AG08395 (cell line): ENCODE results near the gene ABI1.
"Not testable (repeated sequence)": the region's sequence is repeated elsewhere in the genome, so short reads cannot be mapped to it uniquely, and the experiment has no call there.

Experiments used
- DNase-seq: peaks from one replicate; pipeline ENCODE4 v3.0.0; 2012; ENCODE audit warnings: mixed read lengths, low spot score

ABI1 gene

DNA sequence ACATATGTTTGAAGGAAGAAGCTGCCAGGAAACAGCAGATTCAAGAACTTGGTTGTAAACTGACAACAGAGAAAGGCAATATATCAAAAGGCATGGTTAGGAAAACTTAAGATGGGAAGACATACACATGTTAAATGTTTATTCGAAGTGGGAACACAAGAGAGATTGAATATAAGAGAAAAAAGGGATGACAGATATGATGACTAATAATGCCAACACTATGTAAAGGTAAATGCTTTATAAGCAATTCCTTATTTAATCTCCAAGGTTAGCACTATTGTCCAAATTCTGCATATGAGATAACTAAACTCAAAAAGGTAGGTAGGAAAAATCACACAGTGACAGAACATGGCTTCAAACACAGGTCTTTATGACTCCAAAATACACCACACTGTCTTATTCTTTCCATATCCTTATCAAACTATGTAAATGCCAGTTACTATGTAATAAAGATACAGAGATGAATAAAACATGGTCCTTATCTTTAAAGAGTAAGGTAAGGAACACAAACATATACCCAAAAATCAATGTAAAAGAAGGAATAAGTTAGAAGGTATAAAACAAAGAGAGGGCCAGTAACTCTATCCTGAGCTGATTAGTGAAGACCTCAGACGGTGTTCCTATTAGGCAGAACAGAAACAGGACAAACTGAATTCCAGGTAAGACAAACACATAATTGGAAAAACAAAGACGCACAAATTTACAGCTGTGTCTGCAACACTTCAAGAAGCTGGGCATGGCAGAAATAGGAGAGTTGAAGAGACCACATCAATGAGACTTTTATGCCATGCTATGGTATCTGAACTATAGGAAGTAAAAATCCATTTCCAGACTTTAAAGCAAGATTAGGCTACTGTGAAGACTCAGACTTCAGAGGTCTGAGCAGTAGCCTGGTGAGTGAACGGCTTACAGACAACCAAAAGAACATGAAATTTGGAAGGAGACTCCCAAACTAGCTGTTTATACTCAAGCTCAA lies 56.1 kb downstream of the ABI1 start:
- no peak for DNase-seq

DNA sequence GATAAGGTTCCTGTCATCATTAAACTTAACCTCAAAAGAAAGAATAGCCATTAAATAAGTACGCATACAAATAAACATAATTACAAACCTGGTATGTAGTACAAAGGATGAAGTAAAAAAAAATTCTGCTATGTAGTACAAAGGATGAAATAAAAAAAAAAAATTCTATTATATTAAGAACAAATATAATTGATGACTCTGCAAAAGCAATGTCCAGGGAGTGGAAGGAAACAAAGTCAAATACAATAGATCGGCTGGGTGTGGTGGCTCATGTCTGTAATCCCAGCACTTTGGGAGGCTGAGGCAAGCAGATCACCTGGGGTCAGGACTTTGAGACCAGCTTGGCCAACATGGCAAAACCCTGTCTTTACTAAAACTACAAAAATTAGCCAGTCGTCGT lies 56.9 kb downstream of the ABI1 start:
- DNase-seq: no peak

DNA sequence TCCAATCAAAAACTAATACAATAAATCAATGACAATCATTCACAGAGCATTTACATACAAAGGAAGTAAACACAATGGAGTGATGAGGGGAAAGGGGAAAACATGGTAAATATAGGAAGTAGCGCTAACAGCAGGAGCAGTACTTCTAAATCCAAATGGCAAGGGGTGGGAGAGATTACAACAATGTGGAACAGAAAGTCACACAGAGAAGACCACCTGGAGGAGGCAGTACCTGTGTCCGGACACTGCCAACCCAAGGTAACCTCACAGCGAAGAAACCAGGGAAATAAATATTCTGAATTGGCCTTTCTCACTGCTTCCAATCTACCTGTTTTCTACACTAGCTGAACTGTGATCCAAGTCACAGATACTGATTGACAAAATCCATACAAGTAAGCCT lies 58.2 kb downstream of the ABI1 start:
- DNase-seq: no peak

DNA sequence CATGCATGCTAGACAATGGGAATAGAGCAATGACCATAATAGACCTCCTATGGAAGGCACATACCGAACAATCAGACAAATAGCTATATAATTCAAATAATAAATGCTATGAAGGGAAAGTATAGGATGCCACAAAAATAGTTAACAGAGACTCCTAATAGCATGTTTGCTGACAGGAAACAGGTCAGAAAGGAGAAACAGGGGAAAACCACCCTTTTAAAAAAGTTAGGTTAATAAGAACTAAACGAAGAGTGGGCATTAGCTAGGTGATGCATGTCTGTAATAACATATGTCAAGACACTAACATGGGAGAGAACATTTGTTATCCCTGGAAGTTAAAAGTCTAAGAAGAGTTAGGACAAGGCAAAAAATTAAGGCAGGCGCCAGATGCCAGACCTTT lies 58.9 kb downstream of the ABI1 start:
- DNase-seq: no peak

DNA sequence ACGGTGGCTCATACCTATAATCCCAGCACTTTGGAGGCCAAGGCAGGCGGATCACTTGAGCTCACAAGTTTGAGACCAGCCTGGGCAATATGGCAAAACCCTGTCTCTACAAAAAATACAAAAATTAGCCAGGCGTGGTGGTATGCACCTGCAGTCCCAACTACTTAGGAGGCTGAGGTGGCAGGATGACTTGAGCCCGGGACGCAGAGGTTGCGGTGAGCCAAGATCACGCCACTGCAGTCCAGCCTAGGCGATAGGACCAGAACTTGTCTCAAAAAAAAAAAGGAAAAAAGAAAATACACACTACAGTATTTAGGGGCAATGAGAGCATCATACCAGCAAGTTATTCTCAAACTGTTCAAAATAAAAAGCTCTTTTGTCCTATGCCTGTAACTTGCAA lies 59.5 kb downstream of the ABI1 start:
- no peak for DNase-seq

DNA sequence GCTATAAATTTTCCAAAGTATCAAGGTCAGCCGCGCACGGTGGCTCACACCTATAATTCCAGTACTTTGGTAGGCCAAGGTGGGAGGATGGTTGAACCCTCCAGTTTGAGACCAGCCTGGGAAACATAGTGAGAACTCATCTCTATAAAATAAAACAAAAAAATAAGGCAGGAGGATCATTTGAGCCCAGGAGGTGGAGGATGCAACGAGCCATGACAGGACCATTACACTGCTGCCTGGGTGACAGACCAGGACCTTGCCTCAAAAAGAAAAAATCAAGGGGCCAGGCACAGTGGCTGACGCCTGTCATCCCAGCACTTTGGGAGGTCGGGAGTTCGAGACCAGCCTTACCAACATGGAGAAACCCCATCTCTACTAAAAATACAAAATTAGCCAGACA lies 60.3 kb downstream of the ABI1 start:
- DNase-seq: no peak

DNA sequence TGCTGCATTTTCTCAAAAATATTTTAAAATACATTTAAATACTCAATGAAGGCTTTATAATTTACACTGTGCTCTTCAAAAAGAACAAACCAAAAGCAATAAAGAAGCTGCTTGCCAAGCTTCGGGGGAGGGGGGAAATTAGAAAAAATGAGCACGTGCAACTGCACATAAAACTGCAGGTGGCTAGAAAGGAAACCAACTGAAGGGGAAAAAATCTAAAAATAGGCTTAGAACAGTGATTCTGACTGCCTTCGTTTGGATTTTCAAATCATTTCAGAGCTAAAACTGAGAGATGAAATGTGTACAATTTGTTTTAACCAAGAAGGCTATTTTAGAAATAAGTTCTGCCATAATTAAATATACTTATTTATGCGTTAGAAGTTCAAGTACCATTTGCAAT lies 61.4 kb downstream of the ABI1 start:
- no peak for DNase-seq

DNA sequence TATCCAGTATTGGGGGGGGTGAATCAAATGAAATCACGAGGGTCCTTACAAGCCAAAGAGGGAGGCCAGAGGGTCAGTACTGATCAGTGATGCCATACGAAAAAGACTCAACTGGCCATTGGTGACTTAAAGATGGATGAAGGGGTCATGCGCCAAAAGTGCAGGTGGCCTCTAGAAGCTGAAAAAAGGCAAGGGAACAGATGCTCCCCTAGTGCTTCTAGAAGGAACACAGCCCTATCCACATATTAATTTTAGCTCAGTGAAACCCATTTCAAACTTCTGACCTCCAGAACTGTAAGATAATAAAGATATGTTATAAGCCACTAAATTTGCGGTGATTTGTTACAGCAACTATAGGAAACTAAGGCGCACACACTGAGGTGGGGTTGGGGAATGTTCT lies 62.5 kb downstream of the ABI1 start:
- no peak for DNase-seq

DNA sequence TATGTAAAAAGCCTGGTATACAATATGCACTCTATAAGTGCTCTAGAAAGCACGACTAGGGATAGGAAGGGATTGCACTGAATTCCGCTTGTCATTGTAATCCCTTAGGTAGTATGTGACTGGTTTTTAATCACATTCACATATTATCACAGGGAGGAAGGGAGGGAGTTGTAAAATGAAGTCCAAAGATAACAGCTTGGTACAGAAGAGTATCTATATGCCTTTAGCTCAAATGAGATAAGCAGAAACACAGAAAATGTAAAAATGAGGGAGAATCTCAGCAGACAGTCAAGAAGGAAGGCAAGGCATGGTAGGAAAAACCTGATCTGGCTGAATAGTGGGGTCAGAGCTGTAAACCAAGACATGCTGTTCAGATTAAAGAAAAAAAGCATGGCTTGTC lies 63.4 kb downstream of the ABI1 start:
- no peak for DNase-seq

DNA sequence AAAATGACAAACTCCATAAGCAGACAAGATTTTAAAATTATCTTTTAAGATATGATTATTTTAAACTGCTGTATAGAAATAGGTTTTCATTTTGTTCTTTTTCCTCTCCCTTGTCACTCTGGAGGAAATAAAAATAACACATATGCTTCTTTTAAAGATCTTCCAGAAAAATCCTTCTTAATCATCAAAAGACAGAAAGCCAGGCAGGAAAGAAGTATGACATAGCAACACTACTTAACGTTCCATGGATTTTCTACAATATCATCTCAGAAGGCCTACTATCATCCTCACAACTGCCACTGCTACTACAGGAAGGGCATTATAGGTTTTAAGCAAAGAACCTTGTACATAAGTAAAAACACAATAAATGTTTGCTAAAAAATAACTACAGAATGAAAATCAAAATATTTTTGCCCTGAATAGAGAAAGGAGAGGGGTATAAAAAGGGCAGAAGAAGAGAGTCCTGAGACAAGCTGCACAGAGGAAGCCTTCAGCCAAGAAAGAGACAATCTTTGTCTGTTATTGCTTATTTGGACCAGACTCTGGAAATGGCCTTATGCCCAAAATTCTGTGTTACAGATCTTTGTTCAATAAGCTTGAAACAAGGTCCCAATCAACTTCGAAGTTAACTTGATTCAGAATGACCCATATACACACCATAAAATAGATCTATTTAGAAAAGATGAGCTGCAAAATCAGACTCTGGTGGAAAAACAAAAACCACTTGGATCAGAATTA lies 67.8 kb downstream of the ABI1 start:
- DNase-seq: no peak

DNA sequence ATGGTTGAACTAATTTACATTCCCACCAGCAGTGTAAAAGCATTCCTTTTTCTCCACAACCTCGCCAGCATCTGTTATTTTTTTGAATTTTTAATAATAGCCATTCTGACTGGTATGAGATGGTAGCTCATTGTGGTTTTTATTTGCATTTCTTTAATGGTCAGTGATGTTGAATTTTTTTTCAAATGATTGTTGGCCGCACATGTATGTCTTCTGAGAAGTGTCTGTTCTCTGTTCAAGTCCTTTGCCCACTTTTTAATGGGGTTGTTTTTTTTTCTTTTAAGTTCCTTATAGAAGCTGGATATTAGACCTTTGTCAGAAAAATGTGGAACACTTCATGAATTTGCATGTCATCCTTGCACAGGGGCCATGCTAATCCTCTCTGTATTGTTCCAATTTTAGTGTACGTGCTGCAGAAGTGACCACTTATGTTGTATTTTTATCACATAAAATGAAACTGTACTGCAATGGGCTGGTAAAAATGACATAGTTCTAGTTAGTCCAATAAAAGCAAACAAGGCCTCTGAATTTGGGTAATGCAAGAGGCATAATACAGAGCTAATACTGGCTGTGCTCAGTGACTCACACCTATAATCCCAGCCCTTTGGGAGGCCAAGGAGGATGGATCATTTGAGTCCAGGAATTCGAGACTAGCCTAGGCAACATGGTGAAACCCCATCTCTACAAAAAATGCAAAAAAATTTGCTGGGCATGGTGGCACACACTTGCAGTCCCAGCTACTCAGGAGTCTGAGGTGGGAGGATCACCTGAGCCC lies 70.3 kb downstream of the ABI1 start:
- no peak for DNase-seq

DNA sequence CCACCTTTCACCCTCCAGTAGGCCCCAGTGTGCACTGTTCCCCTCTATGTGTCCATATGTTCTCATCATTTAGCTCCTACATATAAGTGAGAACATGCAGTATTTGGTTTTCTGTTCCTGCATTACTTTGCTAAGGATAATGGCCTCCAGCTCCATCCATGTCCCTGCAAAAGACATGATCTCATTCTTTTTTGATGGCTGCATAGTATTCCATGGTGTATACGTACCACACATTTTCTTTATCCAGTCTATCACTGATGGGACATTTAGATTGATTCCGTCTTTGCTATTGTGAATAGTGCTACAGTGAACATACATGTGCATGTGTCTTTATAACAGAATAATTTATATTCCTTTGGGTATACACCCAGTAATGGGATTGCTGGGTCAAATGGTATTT lies 71.0 kb downstream of the ABI1 start:
- not testable (repeated sequence) for DNase-seq

DNA sequence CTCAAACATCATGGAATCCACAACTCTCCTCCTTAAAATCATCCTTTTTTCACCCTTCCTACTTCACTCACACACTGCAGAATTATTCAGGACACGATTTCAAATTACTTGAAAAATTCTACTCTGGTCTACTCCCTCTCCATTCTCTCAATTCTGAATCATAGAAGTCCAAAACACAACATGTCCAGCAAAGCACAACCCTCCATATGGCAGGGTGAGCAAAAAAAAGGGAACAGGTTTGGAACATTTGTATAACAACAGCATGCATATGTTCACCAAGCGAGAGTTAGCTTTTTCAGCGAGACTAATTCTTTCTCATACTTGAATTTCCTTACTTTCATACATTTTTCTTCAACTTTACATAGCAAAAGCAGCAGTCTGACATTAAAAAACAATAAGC lies 73.4 kb downstream of the ABI1 start:
- no peak for DNase-seq

DNA sequence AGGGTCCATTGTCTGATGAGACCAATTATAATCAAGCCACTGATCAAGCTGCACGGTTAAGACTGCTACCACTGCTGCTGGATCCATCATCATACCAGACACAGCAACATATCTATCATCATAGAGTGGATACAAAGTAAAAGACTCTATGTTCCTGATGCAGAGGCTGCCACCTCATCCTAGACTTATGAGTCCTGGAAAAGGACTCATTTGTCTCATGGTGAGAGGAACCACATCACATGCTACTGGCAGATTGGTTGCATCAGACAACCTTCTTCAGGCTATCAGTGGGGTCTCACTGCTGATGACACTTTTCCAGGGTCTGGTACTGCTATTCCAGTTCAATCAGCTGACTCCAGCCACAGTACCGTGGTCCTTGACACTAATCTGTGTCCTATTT lies 79.0 kb downstream of the ABI1 start:
- DNase-seq: peak; percentile 15

DNA sequence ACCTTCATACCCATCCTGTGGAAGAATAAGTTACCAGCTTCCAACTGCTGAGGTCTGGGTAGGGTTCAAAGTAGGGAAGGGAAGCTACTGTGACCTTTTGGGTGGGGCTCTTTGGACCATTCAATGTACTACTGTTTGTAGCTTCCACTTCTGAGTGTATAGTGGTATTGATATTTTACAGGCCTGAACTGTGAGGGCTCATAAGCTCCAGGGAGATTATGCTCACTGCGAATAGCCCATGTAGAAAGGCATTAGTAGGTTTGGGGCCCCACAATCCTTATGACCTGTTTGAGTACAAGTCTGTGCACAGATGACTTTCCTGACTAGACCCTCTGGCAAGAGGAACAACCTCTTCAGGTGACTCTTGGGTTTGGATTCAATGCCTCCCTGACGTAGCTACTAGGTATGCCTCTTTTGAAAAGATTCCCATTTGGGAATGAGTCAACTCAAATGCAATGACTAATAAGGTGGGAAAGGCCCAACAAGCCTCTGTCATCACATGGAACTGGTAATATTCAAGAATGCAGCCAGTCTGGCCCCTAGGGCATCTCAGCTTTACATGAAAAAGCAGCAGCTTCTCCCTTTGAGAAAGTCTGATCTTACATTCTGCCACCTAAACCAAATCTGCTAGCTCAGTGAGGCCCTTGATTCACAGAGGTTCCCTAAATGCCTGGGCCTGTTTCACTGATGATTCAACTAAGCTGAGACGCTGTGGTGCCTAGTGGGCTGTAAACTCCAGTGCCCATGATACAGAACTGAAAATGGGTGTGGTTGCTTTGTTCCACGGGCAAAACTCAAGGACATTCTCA lies 79.8 kb downstream of the ABI1 start:
- peak; percentile 83 for DNase-seq

DNA sequence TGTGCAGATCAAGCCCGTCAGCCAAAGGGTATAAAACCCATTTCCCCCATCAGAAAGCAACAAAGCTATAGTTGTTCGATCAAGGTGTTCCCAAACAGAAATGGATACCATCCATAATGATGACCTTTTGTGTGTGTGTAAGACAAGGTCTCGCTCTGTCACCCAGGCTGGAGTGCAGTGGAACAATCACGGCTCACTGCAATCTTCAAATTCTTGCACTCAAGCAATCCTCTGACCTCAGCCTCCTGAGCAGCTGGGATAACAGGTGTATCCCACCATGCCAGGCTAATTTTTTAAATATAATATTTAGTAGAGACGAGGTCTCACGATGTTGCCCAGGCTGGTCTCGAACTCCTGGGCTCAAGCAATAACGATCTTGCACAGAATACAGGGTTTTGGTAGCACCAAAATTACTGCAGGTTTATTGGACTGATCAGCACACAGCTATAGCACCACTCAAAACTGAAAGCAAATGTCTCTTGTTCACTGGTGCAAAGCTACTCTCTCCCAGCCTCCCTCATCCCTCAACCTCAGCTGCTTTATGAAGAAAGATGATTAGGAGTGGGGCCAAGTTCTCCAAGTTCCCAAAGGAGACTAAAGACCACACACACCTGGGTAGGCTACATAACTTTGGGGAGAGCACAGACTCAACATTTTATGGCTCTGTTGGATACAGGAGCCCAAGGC lies 80.5 kb downstream of the ABI1 start:
- no peak for DNase-seq

DNA sequence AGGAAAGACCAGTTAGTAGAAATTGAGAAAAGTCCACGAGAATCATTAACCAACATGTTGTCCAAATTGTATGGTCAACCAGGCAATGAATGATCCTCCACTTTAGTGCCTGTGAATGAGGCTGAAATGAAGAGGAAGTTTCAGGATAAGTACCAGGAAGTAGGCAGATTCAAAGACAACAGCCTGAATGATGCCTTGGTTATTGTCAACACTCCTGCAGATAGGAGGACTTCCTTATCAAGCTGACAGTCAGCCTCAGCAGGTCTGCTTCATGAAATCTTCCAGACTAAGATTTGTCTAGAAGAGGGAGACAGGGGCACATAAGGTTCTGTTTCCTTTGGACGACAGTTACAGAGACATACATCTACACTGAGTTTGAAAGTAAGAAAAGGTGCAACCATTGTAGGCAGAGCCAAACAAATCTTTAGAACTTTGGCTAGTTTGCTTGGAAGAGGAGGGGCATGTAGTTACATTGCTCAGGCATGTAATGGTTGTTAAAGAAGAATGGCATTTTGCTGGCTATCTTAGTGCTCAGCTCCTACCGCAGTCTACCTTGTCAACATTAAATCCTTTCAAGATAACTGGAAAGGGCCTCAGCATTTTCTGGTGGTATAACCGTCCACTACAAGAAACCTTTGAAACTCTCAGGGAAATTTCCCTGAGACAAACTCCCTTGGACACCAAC lies 81.4 kb downstream of the ABI1 start:
- no peak for DNase-seq

DNA sequence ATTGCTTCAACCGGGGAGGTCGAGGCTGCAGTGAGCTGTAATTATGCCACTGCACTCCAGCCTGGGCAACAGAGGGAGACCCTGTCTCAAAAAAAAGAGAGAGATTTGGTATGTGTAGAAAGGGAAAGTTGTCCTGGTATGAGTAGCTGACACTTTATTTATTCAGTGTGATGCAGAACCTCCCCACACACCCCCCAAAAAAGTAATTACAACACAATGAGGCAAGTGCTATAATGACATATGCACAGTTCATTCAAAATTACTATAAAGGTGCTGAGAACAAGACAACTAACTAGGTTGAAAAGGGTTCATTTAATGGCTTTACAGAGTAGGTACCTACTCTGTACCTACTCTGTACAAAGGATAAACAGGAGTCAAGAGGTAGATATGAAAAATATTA lies 83.1 kb downstream of the ABI1 start:
- DNase-seq: no peak

DNA sequence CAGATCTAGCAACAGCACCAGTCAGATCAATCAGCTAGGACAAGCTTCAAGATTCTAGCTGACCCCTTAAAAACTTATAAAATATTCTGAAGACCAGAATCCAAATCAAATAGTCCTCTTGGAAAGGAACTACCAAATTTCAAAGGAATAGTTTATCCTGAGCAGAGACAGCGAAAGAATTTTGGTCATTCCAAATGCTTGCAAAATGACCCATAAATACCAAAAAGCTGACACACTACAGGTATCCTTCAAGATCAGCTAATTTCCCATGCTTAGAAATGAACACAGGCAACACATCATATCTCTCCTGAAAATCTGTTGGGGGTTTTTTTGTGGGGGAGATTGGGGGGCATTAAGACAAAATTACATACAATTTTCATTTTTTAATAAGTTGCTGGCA lies 84.5 kb downstream of the ABI1 start:
- DNase-seq: no peak

DNA sequence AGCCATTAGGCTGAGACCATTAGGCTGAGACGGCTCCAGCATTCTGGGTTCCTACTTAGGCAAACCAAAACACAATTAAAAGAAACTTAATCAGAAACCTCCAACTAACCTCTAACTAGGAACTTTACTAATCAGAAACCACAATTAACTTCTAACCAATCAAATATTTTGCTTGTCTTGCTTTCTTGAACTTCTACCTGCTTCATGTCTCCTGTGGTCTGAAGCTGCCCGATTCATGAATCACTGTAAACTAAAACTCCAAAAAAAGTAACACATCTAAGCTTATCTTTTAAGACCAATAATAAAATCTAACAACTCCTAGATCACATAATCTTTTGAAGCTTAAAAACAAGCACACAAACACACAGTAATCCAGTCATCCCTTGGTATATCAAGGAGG lies 87.1 kb downstream of the ABI1 start:
- DNase-seq: no peak

DNA sequence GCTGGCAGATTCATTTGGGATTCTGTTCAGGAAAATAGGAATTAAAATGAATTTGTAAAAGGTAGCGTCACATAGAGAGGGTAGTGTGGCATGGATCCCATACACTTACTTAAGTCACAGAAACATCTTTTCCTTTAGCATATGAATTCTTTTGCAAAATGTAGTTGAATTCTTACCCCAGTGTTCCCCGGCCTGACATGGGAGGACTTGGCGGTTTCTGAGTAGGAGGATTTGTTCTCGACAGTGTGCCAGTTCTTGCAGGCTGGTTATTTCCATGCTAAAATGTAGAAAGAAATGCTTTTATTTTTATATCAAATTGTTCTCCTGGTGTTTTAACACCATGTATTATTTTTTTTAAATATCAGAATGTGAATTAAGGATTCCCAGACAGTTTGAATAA lies 90.7 kb downstream of the ABI1 start:
- DNase-seq: no peak
